Measurements from ENCODE around the gene HDAC1.
A peak's percentile ranks its signal among the peaks of the same experiment; 100 is the strongest.

The HDAC1 gene

GRCh38 chr1:32303997-32304622, 12.2 kb downstream of the HDAC1 start:
- H3K4me3 Mint-ChIP-seq: no peak overlapping the region
- peaks cover 8% of the 10 kb centered on the region for H3K9me3 Mint-ChIP-seq
- no peaks in the 10 kb centered on the region for H3K27me3 Mint-ChIP-seq (ENCODE audit: low read depth)
- H3K4me1 Mint-ChIP-seq: no peaks in the 10 kb centered on the region
- H3K36me3 Mint-ChIP-seq (ENCODE audit: low read depth): peaks cover 63% of the 10 kb centered on the region
- TF ChIP-seq CTCF (IDR thresholded peaks at IDR 0.05; ENCODE audit: unreplicated experiment in 3 of 3): no peak
- no peak overlapping the region for H3K27ac Mint-ChIP-seq

- Mint-ChIP-seq H3K27ac (no peak overlapping the region), H3K4me3 (no peak overlapping the region), H3K27me3 (ENCODE audit: low read depth) (no peaks in the 10 kb centered on the region), H3K36me3 (ENCODE audit: low read depth) (peaks cover 67% of the 10 kb centered on the region), H3K4me1 (no peaks in the 10 kb centered on the region), H3K9me3 (peaks cover 8% of the 10 kb centered on the region)
- no peak for TF ChIP-seq CTCF (IDR thresholded peaks at IDR 0.05; ENCODE audit: unreplicated experiment in 3 of 3)
Measured at GRCh38 chr1:32305310-32305709, 13.4 kb downstream of the HDAC1 start.

GRCh38 chr1:32307324-32307723, 15.4 kb downstream of the HDAC1 start:
- Mint-ChIP-seq H3K9me3 (peaks cover 8% of the 10 kb centered on the region), H3K4me1 (peaks cover 4% of the 10 kb centered on the region), H3K4me3 (no peak overlapping the region), H3K27me3 (ENCODE audit: low read depth) (no peaks in the 10 kb centered on the region), H3K27ac (peak overlapping the region in 1 of 3 experiments; percentile 19), H3K36me3 (ENCODE audit: low read depth) (peaks cover 54% of the 10 kb centered on the region)
- TF ChIP-seq CTCF (IDR thresholded peaks at IDR 0.05; ENCODE audit: unreplicated experiment in 3 of 3): no peak

- Mint-ChIP-seq H3K27ac (peak overlapping the region in 1 of 3 experiments; percentile 7), H3K9me3 (peaks cover 3% of the 10 kb centered on the region), H3K4me1 (peaks cover 4% of the 10 kb centered on the region), H3K4me3 (no peak overlapping the region), H3K36me3 (ENCODE audit: low read depth) (peaks cover 36% of the 10 kb centered on the region), H3K27me3 (ENCODE audit: low read depth) (no peaks in the 10 kb centered on the region)
- TF ChIP-seq CTCF (IDR thresholded peaks at IDR 0.05; ENCODE audit: unreplicated experiment in 3 of 3): no peak
Measured at GRCh38 chr1:32309960-32310359, 18.1 kb downstream of the HDAC1 start.

GRCh38 chr1:32311709-32312393, 20.0 kb downstream of the HDAC1 start:
- Mint-ChIP-seq H3K4me3 (no peak overlapping the region), H3K36me3 (ENCODE audit: low read depth) (peaks cover 26% of the 10 kb centered on the region), H3K27ac (peak overlapping the region in 2 of 3 experiments; percentile 2 to 13), H3K4me1 (peaks cover 4% of the 10 kb centered on the region), H3K9me3 (no peaks in the 10 kb centered on the region), H3K27me3 (ENCODE audit: low read depth) (no peaks in the 10 kb centered on the region)
- no peak for TF ChIP-seq CTCF (IDR thresholded peaks at IDR 0.05; ENCODE audit: unreplicated experiment in 3 of 3)

GRCh38 chr1:32316903-32317277, 25.0 kb downstream of the HDAC1 start:
- no peak overlapping the region for H3K4me3 Mint-ChIP-seq
- H3K27me3 Mint-ChIP-seq (ENCODE audit: low read depth): no peaks in the 10 kb centered on the region
- TF ChIP-seq CTCF (IDR thresholded peaks at IDR 0.05; ENCODE audit: unreplicated experiment in 3 of 3): no peak
- H3K27ac Mint-ChIP-seq: peak overlapping the region in 1 of 3 experiments; percentile 5
- H3K36me3 Mint-ChIP-seq (ENCODE audit: low read depth): peaks cover 26% of the 10 kb centered on the region
- H3K9me3 Mint-ChIP-seq: no peaks in the 10 kb centered on the region
- no peaks in the 10 kb centered on the region for H3K4me1 Mint-ChIP-seq
